ENCODE data around the gene ADORA1.

ADORA1 gene

DNA sequence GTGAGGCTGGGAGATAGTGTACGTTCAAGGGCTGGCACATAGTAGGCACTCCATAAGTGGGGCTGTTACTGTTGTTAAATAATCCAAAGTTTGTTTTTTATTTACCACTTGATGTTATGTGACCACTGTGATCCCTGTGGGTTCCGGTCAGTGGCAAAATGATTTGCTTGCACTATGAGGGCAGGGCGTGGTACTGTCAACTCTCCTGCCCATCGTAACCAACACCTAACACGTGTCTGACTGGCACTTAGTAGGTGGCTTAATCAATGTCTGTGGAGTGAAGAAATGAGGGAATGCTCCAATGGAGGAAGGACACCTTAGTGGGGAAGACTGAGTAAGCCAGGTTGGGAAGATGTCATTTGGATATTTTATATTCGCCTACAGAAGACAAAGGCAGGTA lies 14.6 kb downstream of the ADORA1 start:
- H3K9ac ChIP-seq (ENCODE audit: low read length): no peak overlapping the region
- no peak overlapping the region for H2AFZ ChIP-seq (ENCODE audit: low read length)
- no peaks in the 10 kb centered on the region for H3F3A ChIP-seq (ENCODE audit: insufficient read depth, low read length)
- no peaks in the 10 kb centered on the region for H4K20me1 ChIP-seq (ENCODE audit: insufficient read depth, low read length)
- H3K27ac ChIP-seq (ENCODE audit: low read length): no peak overlapping the region
- no peaks in the 10 kb centered on the region for H3K79me2 ChIP-seq (ENCODE audit: low read length)
- H3K27me3 ChIP-seq (replicated peaks; ENCODE audit: insufficient read depth, low read length): no peaks in the 10 kb centered on the region
- no peak overlapping the region for H3K4me3 ChIP-seq (ENCODE audit: low read length)
- H3K9me3 ChIP-seq (replicated peaks; ENCODE audit: insufficient read depth, low read length): no peaks in the 10 kb centered on the region
- no peaks in the 10 kb centered on the region for H3K4me1 ChIP-seq (ENCODE audit: low read length)
- no peak for DNase-seq
- no peaks in the 10 kb centered on the region for H3K36me3 ChIP-seq (replicated peaks; ENCODE audit: insufficient read depth, low read length)
- no peak overlapping the region for H3K4me2 ChIP-seq (ENCODE audit: low read depth, low read length)
- TF ChIP-seq EZH2 (optimal IDR thresholded peaks at IDR 0.05; ENCODE audit: low read depth, low read length) (no peak), EZH2phosphoT487 (IDR thresholded peaks at IDR 0.05; ENCODE audit: low read length) (no peak)
- TF ChIP-seq, protein P1, sequence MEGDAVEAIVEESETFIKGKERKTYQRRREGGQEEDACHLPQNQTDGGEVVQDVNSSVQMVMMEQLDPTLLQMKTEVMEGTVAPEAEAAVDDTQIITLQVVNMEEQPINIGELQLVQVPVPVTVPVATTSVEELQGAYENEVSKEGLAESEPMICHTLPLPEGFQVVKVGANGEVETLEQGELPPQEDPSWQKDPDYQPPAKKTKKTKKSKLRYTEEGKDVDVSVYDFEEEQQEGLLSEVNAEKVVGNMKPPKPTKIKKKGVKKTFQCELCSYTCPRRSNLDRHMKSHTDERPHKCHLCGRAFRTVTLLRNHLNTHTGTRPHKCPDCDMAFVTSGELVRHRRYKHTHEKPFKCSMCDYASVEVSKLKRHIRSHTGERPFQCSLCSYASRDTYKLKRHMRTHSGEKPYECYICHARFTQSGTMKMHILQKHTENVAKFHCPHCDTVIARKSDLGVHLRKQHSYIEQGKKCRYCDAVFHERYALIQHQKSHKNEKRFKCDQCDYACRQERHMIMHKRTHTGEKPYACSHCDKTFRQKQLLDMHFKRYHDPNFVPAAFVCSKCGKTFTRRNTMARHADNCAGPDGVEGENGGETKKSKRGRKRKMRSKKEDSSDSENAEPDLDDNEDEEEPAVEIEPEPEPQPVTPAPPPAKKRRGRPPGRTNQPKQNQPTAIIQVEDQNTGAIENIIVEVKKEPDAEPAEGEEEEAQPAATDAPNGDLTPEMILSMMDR (IDR thresholded peaks at IDR 0.05; ENCODE audit: low read length): no peak
- no peaks in the 10 kb centered on the region for H3K9me2 ChIP-seq (replicated peaks; ENCODE audit: insufficient read depth, low read length)

DNA sequence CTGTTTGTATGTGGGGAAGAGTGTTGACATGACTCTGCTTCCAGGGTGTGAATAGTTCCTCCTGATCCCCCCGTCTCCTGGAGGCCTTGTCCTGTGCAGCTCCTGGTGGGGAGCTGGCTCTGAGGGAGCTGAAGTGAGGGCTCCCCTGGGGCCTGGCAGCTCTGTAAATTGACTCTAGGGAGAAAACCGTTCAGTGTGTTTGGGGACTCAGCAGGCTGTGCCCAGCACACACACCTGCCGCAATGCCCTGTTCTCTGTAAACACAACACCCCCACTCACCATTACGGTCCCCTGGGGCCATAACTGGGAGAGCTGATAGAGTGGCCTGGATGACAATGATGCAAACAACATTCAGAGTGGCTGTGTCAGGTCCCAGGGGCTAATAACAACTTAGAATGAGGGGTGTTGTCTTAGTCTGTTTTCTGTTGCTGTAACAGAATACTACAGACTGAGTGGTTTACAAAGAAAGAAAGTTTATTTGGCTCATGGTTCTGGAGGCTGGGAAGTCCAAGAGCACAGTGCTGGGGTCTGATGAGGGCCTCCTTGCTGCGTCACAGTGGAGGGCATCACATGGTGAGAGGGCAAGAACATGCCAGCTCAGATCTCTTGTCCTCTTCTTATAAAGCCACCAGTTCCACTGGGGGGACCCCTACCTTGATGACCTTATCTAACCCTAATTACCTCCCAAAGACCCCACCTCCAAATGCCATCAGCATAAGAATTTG lies 15.3 kb downstream of the ADORA1 start:
- H2AFZ ChIP-seq (ENCODE audit: low read length): no peak overlapping the region
- H3F3A ChIP-seq (ENCODE audit: insufficient read depth, low read length): no peaks in the 10 kb centered on the region
- H4K20me1 ChIP-seq (ENCODE audit: insufficient read depth, low read length): no peaks in the 10 kb centered on the region
- TF ChIP-seq EZH2phosphoT487 (IDR thresholded peaks at IDR 0.05; ENCODE audit: low read length) (no peak), EZH2 (optimal IDR thresholded peaks at IDR 0.05; ENCODE audit: low read depth, low read length) (no peak)
- TF ChIP-seq, protein P1 (IDR thresholded peaks at IDR 0.05; ENCODE audit: low read length): no peak
- H3K9me3 ChIP-seq (replicated peaks; ENCODE audit: insufficient read depth, low read length): no peaks in the 10 kb centered on the region
- H3K36me3 ChIP-seq (replicated peaks; ENCODE audit: insufficient read depth, low read length): no peaks in the 10 kb centered on the region
- no peak for DNase-seq
- H3K4me3 ChIP-seq (ENCODE audit: low read length): no peak overlapping the region
- H3K27ac ChIP-seq (ENCODE audit: low read length): no peak overlapping the region
- no peak overlapping the region for H3K4me2 ChIP-seq (ENCODE audit: low read depth, low read length)
- no peak overlapping the region for H3K9ac ChIP-seq (ENCODE audit: low read length)
- H3K4me1 ChIP-seq (ENCODE audit: low read length): no peaks in the 10 kb centered on the region
- no peaks in the 10 kb centered on the region for H3K79me2 ChIP-seq (ENCODE audit: low read length)
- H3K27me3 ChIP-seq (replicated peaks; ENCODE audit: insufficient read depth, low read length): no peaks in the 10 kb centered on the region
- no peaks in the 10 kb centered on the region for H3K9me2 ChIP-seq (replicated peaks; ENCODE audit: insufficient read depth, low read length)

DNA sequence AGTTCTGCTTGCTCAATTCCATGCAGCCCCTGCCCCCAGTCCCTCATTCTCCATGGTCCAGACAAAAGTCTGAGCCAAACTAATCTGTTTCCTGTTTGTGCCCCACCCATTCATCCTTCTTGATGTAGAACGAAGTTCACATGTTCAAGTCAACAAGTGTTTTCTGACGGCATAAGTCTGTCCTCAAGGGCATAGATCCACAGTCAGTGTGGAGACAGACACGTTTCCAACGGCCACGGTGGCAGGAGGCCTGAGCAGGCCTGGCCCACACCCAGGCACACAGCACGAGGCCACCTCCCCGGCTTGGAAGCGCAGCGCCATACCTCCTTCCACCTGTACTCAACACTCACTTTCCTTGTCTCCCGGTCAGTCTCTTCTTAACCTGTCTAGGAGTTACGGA lies 16.1 kb downstream of the ADORA1 start:
- no peak for DNase-seq
- H3K27me3 ChIP-seq (replicated peaks; ENCODE audit: insufficient read depth, low read length): no peaks in the 10 kb centered on the region
- H3K4me2 ChIP-seq (ENCODE audit: low read depth, low read length): no peak overlapping the region
- no peak overlapping the region for H2AFZ ChIP-seq (ENCODE audit: low read length)
- no peak overlapping the region for H3K9ac ChIP-seq (ENCODE audit: low read length)
- no peaks in the 10 kb centered on the region for H3K4me1 ChIP-seq (ENCODE audit: low read length)
- TF ChIP-seq EZH2 (optimal IDR thresholded peaks at IDR 0.05; ENCODE audit: low read depth, low read length): no peak
- TF ChIP-seq, protein P1 (IDR thresholded peaks at IDR 0.05; ENCODE audit: low read length): no peak
- no peak for TF ChIP-seq EZH2phosphoT487 (IDR thresholded peaks at IDR 0.05; ENCODE audit: low read length)
- H3K9me3 ChIP-seq (replicated peaks; ENCODE audit: insufficient read depth, low read length): no peaks in the 10 kb centered on the region
- H3F3A ChIP-seq (ENCODE audit: insufficient read depth, low read length): no peaks in the 10 kb centered on the region
- H3K9me2 ChIP-seq (replicated peaks; ENCODE audit: insufficient read depth, low read length): no peaks in the 10 kb centered on the region
- H3K4me3 ChIP-seq (ENCODE audit: low read length): no peak overlapping the region
- no peaks in the 10 kb centered on the region for H3K79me2 ChIP-seq (ENCODE audit: low read length)
- H4K20me1 ChIP-seq (ENCODE audit: insufficient read depth, low read length): no peaks in the 10 kb centered on the region
- H3K27ac ChIP-seq (ENCODE audit: low read length): no peak overlapping the region
- no peaks in the 10 kb centered on the region for H3K36me3 ChIP-seq (replicated peaks; ENCODE audit: insufficient read depth, low read length)

Measured in MM.1S (cell line).